Adipose tissue (tissue), 3 donors: Measurements from ENCODE around the gene MPHOSPH8. TPM values are rescaled to one million over a fixed set of nuclear protein-coding genes. Genes with fewer than 3 reads are reported as not detected.
"Not testable (repeated sequence)": the region's sequence is repeated elsewhere in the genome, so short reads cannot be mapped to it uniquely, and the experiment has no call there.

Experiments used
- H3K27ac ChIP-seq: one replicate; pipeline ENCODE4 v1.5.1; 2013; ENCODE audit warnings: low read depth, low read length
- WGBS, 3 donors: extraction: QIAGEN DNeasy Blood & Tissue Kit; methylation state at CpG; one replicate each; pipeline ENCODE4 v1.1.7; 2013; 5-methylcytosine and 5-hydroxymethylcytosine counted together
- polyA plus RNA-seq, 3 donors: library from polyadenylated mRNA; stranded (reverse); fragments of 200-250 nt; gene quantifications; one replicate each; pipeline ENCODE4 v1.2.3, GENCODE V29; 2013
- donor health status: healthy with polysubstance abuse.
- donor health status: Bipolar disorder and iron deficiency.
- donor health status: healthy.

Gene MPHOSPH8
- polyA plus RNA-seq, 3 donors, result 13.5 to 32.7 (median 18.6) TPM

DNA sequence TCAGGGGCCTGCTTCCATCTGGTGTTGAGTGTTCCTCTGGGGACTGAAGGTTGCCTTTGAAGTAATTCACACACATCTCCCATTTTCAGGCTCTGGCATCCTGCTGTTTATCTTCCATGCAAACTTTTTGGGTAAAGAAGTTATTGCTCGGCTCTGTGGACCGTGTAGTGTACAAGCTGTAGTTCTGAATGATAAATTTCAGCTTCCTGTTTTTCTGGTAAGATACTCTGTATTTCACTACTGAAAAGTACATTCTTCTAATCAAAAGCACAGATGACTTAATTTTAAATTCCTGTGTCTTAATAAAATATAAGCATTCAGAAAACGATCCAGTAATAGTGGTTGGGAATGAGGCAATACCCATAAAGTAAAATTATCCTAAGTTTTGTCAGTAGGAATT lies 36.7 kb downstream of the MPHOSPH8 start:
- 54 to 68% (median 57%) methylated on average over 3 of the region's 3 CpGs for WGBS, 3 donors
- no peak overlapping the region for H3K27ac ChIP-seq

DNA sequence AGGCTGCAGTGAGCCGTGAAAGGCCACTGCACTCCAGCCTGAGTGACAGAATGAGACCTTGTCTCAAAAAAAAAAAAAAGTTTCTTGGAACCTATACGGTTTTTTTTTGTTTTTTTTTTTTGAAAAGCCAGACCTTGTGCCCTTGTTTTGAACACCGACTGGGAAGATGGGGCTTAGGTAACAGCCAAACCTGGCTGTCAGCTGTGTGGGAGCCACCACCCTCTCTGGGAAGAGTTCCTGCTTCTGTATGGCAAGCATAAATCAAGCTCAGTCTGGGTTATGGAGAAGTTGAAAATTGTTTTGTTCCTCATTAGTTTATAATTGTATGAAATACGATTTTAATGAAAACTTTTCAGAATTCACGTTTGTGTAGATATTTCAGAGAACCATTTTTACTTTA lies 39.5 kb downstream of the MPHOSPH8 start:
- no peak overlapping the region for H3K27ac ChIP-seq
- WGBS, 3 donors, result 52 to 62% (median 58%) methylated on average over 5 of the region's 5 CpGs

DNA sequence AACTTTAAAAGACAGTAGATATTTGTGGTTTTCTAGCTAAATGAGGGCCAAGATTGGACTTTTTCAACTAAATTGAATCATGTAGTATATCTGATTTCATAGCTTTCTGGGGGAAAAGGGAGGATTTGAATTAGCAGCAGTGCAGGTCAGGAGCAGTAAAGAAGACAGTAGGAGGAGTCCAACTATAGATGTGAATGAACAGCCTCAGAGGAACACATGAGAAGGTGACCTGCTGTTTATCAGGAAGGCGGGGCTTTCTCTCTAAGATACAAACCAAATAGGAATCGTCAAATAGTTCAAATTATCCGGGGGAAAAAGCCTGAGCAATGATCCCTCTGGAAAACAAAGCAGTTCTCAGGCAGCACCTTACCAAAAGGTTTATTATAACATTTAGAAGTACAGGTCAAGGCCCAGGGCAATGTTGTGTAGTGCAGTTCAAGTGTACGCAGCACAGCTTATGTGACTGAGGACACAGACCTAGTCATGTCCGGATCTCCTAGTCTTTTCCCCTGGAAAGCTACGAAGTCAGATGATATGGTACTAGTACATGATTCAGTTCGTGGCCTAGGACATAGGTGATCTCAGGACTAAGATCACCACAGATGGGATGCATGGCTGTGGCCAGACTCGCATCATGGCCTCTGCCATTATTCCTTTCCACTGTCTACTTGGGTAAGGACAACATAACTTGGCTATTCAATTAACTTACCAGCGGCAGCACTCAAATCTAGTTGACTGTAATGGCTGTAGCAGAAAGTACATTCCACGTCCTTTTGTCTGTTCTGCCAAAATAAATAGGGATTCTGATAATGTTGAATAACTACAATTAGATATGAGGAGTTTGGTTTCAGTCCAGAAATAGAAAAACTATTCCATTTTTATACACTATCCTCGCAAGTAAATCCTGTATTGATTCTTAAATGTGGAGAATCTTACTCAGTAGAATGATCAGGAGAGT lies 40.3 kb downstream of the MPHOSPH8 start:
- H3K27ac ChIP-seq, result no peak overlapping the region
- 56 to 93% (median 91%) methylated on average over 11 of the region's 11 CpGs for WGBS, 3 donors

DNA sequence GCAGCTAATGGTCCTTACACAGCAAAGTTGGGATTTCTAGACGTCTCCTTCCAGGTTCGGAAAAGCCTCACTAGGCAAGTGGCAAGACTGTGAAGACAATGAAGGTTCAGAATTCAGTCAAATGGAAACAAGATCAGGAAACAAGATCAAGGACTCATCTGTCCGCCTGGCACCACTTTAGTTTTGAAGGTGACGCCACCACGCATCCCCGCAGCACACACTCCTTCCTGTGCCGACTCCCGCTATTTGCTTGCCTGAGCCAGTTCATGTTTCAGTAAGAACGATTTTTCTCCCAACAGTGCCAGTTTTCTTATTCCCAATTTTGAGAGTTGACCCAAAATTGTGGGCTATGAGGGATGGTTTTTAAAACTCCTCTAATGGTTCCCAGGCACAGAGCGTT lies 41.4 kb downstream of the MPHOSPH8 start:
- H3K27ac ChIP-seq, result no peak overlapping the region
- WGBS, 3 donors, result 94 to 98% (median 96%) methylated on average over 10 of the region's 10 CpGs

DNA sequence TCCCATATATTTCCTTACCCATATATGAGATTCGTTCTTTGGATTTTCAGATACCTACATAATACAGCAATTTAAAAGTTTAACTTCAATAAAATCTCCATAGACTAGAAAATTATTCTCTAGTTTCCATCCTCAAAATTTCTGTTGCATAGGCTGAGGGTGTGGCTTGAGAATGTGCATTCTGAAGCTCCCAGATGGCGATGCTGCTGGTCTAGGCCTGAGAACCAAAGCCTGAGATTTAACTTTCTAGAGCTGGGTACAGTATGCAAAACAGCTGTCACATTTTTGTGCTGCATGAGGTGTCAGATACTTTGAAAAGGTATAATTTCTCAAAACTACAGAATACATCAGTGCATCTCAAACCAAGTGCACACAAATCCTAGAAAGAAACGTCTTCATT lies 42.7 kb downstream of the MPHOSPH8 start:
- H3K27ac ChIP-seq, result no peak overlapping the region
- WGBS, 3 donors, result 91 to 94% (median 94%) methylated on average over 3 of the region's 3 CpGs

DNA sequence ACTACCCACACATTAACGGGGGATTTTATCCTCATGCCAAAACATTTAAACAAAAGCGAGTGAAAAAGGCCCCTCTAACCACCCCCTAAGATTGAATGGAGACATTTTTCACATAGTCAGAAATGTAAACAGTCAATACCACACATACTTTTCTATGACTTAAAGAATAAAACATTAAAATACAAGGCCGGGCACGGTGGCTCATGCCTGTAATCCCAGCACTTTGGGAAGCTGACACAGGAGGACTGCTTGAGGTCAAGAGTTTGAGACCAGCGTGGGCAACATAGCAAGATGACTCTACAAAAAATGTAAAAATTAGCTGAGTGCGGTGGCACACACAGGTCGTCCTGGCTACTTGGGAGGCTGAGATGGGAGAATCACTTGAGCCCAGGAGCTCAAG lies 47.3 kb downstream of the MPHOSPH8 start:
- no peak overlapping the region for H3K27ac ChIP-seq
- 91 to 94% (median 94%) methylated on average over 7 of the region's 7 CpGs for whole genome bisulfite sequencing, 3 donors

DNA sequence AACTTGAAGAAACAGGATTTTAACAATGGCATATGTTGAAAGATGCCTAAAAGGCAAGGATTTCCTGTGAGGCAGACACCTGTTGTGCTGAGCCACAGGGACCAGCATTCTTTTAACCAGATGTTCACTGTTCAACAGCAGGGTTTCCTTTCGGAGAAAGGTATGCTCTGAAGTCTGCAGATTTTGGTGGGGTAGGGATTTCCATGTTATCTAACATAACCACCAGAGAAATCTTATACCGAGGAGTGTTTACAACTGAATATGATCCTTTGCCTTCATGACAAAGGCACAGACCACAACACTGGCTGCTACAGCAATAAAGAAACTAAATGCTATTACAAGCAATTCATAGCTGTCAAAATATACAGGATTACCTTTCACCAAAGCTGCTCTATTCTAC lies 48.1 kb downstream of the MPHOSPH8 start:
- H3K27ac ChIP-seq, result no peak overlapping the region
- 62 to 82% (median 71%) methylated on average over 2 of the region's 2 CpGs for WGBS, 3 donors

DNA sequence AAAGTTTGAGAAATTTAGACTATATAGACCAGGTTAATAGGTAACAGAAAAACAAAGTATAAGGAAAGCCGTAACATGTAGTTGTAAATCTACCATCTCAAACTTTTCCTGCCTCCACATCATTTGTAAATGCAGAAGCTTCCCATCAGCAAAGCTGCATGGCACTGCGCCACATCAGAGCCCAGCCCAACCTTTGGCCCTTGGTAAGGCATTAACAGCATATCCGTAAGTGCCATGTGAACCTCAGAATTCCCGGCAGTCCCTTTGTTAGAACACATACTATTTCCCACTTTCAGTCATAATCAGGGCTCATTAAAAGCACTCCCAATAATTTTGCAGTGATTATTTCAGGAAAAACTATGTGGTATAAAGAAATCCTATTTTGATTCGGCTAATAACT lies 51.6 kb downstream of the MPHOSPH8 start:
- no peak overlapping the region for H3K27ac ChIP-seq
- WGBS, 3 donors, result 26 to 69% (median 64%) methylated on average over 5 of the region's 5 CpGs

DNA sequence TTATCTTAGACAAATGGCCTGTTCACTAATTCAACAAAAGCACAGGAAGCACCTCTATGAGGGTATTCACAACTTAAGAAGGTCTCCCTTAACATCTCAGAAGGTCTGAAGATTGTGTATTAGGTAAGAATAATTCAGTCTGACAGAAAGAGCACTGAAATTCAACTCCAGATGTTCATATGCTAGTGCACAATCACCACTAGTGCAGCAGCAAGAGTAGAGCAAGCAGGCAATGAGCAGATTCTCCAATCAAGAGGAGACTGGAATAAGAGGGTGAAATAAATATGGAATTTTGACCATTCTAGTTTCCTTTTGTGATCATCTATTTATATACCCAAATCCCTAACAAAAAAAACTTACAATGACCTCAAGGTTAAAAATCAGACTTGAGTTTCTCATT lies 52.0 kb downstream of the MPHOSPH8 start:
- no peak overlapping the region for H3K27ac ChIP-seq

DNA sequence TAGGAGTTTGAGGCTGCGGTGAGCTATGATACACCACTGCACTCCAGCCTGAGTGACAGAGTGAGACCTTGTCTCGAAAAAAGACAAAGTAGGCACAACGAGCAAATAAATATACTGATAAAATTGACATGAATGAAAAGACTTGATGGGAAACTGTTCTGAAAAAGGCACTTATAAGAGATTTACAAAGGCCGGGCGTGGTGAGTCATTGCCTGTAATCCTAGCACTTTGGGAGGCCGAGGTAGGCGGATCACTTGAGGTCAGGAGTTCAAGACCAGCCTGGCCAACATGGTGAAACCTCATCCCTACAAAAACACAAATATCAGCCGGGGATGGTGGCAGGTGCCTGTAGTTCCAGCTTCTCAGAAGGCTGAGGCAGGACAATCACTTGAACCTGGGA lies 58.0 kb downstream of the MPHOSPH8 start:
- WGBS, 3 donors, result 97 to 98% (median 97%) methylated on average over 8 of the region's 8 CpGs
- H3K27ac ChIP-seq, result not testable (repeated sequence)

DNA sequence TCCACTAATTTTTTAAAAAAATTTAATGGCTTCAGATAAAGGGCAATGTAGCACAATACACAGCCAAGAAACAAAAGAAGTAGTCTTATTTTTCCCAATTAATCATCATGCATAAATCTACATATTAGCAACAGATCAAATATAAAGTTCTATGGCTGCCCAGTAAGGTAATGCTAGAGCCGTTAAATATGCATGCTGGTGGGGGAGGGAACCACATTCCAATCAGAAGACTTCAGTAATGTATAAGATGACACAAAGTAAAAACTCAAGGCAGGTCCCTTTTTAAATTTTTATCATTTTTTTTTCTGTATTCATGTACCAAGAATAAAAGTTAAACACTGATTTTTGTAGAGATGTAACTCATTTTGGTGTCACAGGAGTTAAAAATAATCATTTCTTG lies 62.0 kb downstream of the MPHOSPH8 start:
- no peak overlapping the region for H3K27ac ChIP-seq
- 80 to 88% (median 86%) methylated on average over 1 of the region's 1 CpG for WGBS, 3 donors

DNA sequence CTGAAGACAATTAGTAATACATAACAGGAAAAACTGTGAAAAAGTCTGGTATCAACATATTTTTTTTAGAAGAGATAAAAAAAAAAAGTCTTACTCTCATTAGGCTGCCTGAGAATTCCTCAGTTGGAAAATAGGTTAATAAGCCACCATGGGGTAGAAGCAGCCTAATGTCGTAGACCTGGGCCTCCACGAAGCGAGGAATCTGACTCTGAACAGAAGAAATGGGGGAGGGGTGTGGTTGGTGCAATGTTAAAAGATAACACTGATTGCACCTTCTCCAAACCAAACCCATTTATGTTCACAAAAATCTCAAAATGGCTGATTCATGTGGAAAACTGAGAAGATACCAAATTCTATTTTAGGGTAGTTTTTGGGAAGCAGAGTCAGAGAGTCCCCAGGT lies 62.4 kb downstream of the MPHOSPH8 start:
- H3K27ac ChIP-seq, result no peak overlapping the region
- WGBS, 3 donors, result 66 to 80% (median 74%) methylated on average over 3 of the region's 3 CpGs

DNA sequence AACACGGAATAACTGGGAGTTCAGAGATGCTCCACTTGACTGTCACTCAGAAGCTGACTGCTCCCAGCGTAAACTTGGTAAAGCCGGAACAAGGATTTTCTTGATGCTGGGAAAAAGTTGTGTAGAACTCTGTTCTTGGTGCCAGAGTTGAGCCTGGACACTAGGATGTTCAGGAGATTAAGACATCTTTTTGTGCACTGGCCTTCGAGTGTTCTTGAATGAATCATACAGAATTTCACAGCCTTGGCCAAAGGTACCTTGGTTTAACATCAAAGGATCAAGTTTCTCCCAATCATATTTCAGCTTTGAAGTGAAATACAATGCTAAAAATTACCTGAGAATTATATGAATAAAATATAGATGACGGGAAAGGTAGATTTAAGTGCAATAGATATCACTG lies 67.5 kb downstream of the MPHOSPH8 start:
- H3K27ac ChIP-seq, result not testable (repeated sequence)
- 89 to 94% (median 91%) methylated on average over 3 of the region's 5 CpGs for WGBS, 3 donors

DNA sequence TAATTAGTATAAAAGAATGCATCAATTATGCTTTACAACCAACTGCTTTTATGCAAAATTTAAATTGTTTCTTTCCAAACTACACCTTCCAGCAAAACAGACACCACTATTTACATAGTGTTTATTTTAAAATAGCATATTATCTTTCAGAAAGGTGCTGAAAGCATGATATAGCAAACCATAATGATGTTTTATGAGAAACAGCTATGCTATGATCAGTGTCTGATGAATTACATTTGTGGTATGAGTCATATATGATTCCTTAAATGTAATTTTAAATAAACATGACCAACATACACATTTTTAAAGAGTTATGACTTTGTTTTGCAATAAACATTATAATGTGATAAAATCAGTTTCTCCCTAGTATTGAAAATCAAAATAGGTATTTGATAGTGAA lies 68.2 kb downstream of the MPHOSPH8 start:
- not testable (repeated sequence) for H3K27ac ChIP-seq

DNA sequence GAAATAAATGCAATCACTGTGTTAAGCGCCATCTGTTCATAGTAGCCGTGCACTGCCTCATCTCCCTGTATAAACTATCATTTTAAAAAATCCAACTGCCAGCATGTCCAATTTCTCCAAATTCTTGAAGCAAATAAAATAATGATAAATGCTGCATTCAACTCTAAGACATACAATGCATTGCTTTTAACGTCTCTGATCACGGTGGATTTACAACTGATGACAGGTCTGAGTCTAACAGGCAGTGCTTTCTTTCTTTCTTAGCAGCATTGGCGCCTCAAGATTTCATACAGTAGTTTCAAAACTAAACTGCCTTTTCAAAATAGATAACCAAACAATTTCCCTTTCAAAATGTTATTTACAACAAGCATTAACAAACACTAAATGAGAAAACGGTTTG lies 70.8 kb downstream of the MPHOSPH8 start:
- not testable (repeated sequence) for H3K27ac ChIP-seq
- WGBS, 3 donors, result 85 to 90% (median 85%) methylated on average over 6 of the region's 6 CpGs

DNA sequence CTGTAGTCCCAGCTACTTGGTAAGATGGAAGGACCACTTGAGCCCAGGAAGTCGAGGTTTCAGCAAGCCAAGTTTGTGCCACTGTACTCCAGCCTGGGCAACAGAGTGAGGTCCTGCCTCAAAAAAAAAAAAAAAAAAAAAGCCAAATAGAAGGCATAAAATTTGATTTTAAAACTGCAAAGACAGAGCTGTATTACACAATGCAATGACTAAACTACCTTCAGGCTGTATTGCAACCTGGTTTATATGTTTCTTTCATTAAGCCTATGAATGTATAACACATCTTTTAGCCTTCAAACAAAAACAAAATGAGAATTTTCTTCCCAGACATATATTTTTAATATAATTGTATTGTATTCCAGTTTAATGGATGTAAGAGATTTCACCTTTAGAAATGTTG lies 75.6 kb downstream of the MPHOSPH8 start:
- H3K27ac ChIP-seq, result not testable (repeated sequence)
- WGBS, 3 donors, result 95 to 97% (median 95%) methylated on average over 1 of the region's 1 CpG

DNA sequence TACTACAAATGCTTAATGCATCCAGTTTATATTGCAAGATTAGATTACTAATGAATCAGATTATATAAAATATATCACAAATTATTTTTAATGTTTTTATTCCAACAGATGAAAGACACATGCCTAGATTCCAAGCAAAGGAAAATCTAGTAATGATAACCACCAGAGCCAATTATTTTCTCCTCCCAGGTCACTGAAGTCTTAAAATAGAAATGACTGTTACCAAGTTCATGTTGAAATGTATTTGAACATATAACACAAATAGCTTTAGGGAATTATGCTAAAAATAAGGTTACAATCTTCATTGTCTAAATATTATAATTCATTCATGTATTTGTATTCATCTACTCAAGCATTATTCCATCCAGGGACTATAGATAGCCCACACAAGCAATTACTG lies 76.3 kb downstream of the MPHOSPH8 start:
- not testable (repeated sequence) for H3K27ac ChIP-seq

DNA sequence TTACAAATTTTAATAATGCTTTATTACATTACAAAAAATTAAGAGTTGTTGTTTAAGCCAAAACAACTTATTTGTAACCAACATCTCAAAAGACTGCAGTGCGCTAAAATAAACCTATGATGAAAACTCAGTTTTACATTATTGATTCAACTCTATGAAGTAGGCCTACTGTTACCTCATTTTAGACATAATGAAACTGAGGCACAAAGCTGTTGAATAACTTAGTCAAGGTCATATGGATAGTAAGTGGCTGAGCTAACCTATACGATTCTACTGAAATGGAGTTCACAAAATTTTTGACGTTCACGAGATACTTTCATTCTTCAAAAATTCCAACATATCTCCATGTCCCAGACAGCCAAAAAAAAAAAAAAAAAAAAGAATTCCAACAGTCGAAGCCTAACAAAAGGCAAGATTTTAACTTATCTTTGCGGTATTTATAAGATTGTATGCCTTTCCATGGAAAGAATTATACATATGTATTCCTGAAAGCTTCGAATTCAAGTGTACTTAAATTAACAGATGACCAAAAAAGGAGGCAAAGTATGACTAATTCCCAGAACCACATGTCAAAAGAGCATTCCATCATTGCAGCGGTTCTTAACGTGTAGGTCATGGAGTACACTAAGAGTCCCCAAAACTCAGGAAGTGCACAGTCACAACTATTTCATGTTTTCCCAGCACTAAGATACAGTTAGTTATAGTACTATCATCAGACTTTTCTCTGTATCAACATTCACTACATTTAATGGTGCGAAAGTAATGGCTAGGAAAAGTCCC lies 79.9 kb downstream of the MPHOSPH8 start:
- WGBS, 3 donors, result 72 to 76% (median 76%) methylated on average over 10 of the region's 10 CpGs
- no peak overlapping the region for H3K27ac ChIP-seq

DNA sequence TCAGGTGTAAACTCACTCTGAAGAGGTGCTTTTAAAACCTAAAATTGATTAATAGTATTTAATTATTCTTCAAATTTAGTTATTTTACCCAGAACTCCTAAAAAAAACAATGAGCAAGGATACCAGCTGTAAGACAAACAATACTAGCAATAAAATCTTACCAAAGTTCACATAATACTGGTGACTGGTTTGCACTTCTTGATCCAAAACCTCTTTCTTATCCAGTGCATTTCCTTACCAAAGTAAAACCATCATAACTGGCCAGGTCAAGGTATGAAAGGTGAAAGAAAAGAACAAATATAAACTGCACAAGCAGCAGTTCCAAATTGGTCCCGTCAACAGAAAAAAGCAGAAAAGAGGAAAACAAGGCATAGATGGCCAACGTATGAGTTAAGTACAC lies 86.6 kb downstream of the MPHOSPH8 start:
- no peak overlapping the region for H3K27ac ChIP-seq
- 42 to 92% (median 85%) methylated on average over 2 of the region's 2 CpGs for WGBS, 3 donors
